ENCODE measurements around the gene GNL2. TPM values are rescaled to one million over a fixed set of nuclear protein-coding genes. Genes with fewer than 3 reads are reported as not detected.

GNL2 gene
- total RNA-seq, 1 experiment from 2014 or later, result 106 TPM

- Histone ChIP-seq H2BK20ac (ENCODE audit: low read depth, low read length, poor library complexity, severe bottlenecking) (no peak overlapping the region), H3K4me2 (ENCODE audit: insufficient read depth, insufficient read length, low read length) (no peak overlapping the region), H2AFZ (ENCODE audit: low read length) (no peak overlapping the region), H3K23ac (ENCODE audit: insufficient read length, low read depth, low read length) (no peak overlapping the region), H2BK5ac (ENCODE audit: insufficient read length, low read length) (no peak overlapping the region), H3K4ac (ENCODE audit: low read depth, low read length) (no peak overlapping the region), H3K14ac (ENCODE audit: insufficient read depth, low read length) (no peak overlapping the region), H3K23me2 (ENCODE audit: insufficient read length, low read depth, low read length, poor library complexity, severe bottlenecking) (peaks cover 9% of the 10 kb centered on the region), H3K56ac (ENCODE audit: insufficient read length, low read depth, low read length) (no peak overlapping the region), H3K18ac (ENCODE audit: insufficient read length, low read depth, low read length) (no peak overlapping the region), H3K9me3 (ENCODE audit: control insufficient read depth, low read depth, low read length) (no peaks in the 10 kb centered on the region), H3K27me3 (ENCODE audit: insufficient read depth, low read length) (peaks cover 67% of the 10 kb centered on the region), H4K20me1 (ENCODE audit: control insufficient read depth, insufficient read depth, insufficient read length) (no peaks in the 10 kb centered on the region), H2BK15ac (ENCODE audit: low read depth, low read length) (no peak overlapping the region), H3K27ac (ENCODE audit: insufficient read length, low read depth, low read length) (no peak overlapping the region), H2AK5ac (ENCODE audit: insufficient read length, low read length) (no peak overlapping the region), H3K79me1 (ENCODE audit: insufficient read depth, low read depth, low read length, poor library complexity, severe bottlenecking) (no peaks in the 10 kb centered on the region), H4K5ac (ENCODE audit: insufficient read length, low read depth, low read length) (no peak overlapping the region), H3K9ac (ENCODE audit: extremely low read depth, insufficient read length, low read length) (no peak overlapping the region), H2BK120ac (ENCODE audit: low read depth, low read length, poor library complexity, severe bottlenecking) (no peak overlapping the region), H4K8ac (replicated peaks; ENCODE audit: insufficient read length, low read depth, low read length) (no peak overlapping the region), H2BK12ac (ENCODE audit: insufficient read length, low read depth, low read length) (no peak overlapping the region), H3T11ph (ENCODE audit: low read length) (no peak overlapping the region), H3K79me2 (ENCODE audit: insufficient read depth, low read length) (no peaks in the 10 kb centered on the region), H4K91ac (ENCODE audit: insufficient read length, low read depth, low read length) (no peak overlapping the region), H3K4me1 (ENCODE audit: insufficient read depth, low read length) (no peaks in the 10 kb centered on the region)
- Mint-ChIP-seq H3K27me3 (ENCODE audit: low read depth) (peaks cover 88% of the 10 kb centered on the region), H3K27ac (no peak overlapping the region), H3K4me1 (peaks cover 21 to 60% of the 10 kb centered on the region in 2 experiments), H3K36me3 (ENCODE audit: insufficient read depth in 1 of 3, low read depth in 3 of 3) (peaks cover 0 to 1% (median 0%) of the 10 kb centered on the region in 3 experiments; a peak in 1 of 7 replicates), H3K9me3 (no peaks in the 10 kb centered on the region; a peak in 1 of 5 replicates), H3K4me3 (no peak overlapping the region; a peak in 1 of 5 replicates)
- DNase-seq, result no peak
- no CpG with 5 or more reads among the region's 15 CpGs for WGBS (ENCODE audit: extremely low coverage, insufficient read length, low lambda C conversion rate)
- TF ChIP-seq, protein P1, sequence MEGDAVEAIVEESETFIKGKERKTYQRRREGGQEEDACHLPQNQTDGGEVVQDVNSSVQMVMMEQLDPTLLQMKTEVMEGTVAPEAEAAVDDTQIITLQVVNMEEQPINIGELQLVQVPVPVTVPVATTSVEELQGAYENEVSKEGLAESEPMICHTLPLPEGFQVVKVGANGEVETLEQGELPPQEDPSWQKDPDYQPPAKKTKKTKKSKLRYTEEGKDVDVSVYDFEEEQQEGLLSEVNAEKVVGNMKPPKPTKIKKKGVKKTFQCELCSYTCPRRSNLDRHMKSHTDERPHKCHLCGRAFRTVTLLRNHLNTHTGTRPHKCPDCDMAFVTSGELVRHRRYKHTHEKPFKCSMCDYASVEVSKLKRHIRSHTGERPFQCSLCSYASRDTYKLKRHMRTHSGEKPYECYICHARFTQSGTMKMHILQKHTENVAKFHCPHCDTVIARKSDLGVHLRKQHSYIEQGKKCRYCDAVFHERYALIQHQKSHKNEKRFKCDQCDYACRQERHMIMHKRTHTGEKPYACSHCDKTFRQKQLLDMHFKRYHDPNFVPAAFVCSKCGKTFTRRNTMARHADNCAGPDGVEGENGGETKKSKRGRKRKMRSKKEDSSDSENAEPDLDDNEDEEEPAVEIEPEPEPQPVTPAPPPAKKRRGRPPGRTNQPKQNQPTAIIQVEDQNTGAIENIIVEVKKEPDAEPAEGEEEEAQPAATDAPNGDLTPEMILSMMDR (conservative IDR thresholded peaks at IDR 0.05), result no peak
These were observed 34.8 kb upstream of the GNL2 start for GRCh38 chr1:37630426-37631028.

Measured in H9 (cell line).